ENCODE data around the gene CEP104.

CEP104 gene

DNA sequence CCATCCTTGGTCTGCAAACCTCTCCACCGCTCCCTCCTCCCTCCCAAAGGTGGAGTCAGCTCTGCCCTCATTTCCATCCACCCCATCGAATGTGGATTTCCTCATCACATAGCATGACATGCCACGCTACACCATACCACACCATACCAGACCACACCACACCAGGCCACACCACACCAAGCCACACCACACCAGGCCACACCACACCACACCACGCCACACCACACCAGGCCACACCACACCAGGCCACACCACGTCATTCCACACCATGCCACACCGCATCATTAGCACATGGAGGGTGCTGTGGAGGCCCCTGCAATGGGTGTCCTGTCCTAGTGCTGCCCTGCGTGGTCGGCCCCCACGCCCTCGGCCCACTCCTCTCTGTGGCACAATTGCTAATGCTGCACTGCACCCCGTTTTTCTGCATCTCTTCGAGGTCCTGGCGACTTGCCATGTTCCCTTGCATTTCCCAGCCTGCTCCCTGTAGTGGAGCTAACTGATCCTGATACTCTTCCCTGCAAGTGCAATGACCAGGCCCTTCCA lies 11.5 kb upstream of the CEP104 start:
- DNase-seq (ENCODE audit: low read depth) = no peak

DNA sequence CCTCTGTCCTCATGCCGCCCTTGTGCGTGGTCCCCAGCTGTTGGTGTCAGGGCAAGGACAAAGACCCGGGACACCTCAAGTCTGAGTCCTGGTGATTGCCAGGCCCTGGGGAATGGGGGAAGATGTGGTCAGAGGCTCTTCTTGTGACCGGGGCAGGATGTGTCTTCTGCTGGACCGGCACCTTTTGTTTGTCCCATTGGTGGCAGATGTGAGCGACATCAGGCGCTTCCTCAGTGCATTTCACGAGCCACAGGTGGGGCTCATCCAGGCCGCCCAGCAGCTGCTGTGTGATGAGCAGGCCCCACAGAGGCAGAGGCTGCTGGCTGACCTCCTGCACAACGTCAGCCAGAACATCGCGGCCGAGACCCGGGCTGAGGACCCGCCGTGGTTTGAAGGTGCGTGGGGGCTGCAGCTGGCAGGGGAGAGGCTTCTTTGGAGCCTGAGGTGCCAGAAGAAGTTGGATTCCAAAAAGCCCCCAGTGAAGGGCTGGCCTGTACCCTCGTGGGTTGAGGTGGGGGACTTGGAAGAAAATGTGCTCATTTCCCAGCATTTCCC lies 8.7 kb upstream of the CEP104 start:
- no peak for DNase-seq (ENCODE audit: low read depth)

DNA sequence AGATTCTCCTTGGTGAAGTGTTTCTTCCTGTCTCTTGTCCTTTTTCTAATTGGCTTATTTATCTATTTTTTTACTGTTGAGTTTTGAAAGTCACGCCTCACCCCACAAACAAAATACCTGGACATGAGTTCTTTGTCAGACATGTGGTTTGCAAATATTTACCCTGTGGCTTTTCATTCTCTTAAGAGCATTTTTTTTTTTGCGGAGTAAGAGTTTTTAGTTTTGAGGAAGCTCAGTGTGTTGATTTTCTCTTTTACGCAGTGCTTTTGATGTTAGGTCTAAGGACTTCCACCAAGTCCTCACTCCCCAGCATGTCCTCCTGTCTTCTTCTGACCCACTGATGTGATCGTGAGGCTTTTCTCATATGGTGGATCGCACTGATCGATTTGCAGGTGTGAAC lies 7.9 kb upstream of the CEP104 start:
- no peak for DNase-seq (ENCODE audit: low read depth)

DNA sequence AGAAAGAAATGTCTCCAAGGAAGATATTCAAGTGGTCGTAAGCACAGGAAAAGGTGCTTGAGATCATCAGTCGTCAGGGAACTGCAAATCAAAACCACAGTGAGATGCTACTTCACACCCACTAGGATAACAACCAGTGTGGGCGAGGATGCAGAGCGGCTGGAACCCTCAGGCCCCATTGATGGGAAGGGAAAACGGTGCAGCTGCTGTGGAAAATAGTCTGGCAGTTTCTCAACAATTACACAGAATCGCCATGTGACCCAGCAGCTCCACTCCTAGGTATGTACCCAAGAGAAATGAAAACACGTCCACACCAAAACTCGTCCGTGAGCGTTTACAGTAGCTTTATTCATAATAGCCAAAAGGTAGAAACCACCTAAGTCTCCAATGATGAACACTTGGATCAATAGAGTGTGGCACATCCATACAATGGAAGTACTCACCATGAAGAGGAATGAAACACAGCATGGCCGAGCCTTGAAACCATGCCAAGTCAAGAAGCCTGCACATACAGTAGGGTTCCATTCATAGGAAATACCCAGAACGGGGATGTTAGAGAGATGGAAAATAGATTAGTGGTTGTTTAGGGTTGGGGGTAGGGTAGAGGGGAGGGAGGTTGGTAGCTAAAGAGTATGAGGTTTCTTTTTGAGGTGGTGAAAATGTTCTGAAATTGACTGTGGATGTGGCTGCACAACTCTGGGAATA lies 6.4 kb upstream of the CEP104 start:
- DNase-seq (ENCODE audit: low read depth) = no peak

DNA sequence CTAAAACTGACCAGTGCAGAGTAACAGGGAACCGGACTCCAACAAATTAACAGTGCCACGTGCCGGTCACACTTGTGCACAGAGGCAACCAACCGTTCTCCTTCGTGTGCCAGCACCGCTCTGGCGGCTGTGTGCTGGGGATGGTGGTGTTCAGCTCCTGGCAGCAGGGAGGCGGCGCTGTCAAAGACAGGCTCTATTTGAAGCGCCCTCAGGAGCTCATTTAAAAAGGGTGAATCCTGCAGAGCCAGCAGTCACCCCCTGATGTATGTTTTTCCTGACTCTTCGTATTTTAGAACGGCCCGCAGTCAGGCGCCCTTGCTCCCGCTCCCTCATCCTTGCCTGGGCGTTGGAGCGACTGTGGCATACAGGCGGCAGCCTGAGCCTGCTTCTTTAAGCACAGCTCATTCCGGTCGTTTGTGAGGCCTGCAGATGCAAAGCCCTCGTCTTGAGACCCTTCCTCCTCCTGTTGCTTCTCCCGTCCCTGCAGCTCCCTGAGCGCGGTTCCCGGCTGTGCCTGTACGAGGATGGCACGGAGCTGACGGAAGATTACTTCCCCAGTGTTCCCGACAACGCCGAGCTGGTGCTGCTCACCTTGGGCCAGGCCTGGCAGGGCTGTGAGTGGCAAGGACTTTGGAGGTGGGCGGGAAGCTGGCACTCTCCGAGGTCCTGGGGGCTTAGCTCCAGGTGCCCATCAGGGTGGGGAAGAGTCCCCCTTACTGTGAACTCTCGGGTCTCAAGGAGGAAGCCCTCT lies 1.4 kb upstream of the CEP104 start:
- no peak for DNase-seq (ENCODE audit: low read depth)

DNA sequence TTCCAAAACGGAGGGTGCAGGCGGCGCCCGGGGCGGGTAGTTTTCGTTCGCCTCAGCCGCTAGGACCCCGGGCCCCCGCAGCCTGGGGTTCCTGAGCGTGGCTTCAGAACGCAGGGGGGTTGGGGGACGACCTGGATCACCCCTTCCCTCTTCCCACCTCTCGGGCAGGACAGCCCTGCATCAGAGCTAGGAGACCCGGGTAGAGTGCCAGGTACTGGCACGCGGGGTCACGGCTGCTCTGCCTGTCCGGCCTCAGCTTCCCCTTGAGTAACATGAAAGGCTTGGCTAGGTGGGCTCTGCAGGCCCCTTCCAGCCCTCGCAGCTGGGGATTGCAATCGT lies 749 bp upstream of the CEP104 start:
- no peak for DNase-seq (ENCODE audit: low read depth)

DNA sequence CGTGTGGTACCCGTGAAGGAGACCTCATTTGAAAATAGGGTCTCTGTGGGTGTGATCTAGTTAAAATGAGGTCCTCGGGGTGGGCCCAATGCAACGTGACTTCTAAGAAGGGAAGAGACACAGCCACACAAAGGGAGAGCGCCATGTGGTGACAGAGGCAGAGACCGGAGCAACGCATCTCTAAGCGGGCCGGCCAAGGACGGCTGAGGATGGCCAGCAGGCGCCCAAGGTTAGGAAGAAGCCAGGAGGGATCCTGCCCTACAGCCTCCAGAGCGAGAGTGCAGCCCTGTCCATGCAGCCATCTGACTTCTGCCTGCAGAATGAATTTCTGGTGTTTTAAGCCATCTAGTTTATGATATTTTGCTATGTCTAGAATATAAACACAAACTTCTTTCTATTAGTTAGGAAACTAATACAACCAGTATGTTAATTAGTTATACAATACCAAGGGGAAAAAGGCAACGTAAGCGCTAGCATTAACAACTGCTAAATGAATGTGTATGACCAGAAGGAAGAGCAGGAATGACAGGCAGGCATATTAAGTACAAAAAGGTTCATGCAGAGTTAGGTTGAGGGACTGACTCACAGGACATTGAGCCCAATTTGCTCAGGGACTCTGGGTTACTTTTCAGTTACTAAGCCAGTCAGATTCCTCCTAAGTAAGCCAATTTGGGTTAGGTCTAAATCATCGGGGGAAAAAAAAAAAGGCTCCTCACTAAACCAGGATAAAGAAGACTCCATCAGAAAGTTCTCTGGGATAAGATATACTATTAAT lies 4.1 kb downstream of the CEP104 start:
- DNase-seq (ENCODE audit: low read depth) = no peak

DNA sequence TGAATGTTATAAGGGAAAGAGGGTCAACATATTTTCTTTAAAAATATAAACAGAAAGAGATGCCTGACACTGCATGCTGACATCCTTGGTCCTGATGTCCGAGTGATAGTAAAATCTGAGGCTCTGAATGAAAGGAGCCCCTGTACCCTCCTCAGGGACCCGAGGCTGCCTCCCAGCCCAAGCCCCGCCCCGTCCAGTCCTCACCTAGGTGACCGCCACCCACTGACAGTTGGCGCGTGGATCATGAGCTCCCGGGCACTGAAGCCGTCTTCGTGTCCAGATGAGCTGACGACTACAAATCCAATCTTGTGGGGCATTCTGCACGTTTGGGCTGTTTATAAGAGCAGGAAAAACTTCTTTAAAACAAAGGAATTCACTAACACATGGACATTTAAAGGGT lies 4.9 kb downstream of the CEP104 start:
- DNase-seq (ENCODE audit: low read depth) = no peak

DNA sequence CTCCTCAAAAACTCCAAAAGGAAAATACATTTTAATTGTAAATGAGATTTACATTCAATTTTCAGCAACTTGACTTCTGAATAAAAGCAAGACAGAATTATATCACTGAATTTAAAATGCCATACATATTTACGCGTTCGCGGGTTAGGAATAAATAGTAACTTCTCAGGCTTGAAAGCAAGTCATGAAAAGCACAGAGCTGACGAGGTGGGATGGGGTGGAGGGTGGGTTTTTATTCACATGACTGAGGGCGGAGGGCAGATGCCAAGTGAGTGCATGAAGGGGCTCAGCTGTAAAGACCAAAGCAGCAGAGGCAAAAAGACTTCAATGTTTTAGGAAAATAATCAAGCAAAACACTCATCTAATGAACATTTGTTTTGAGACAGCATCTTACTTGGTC lies 5.7 kb downstream of the CEP104 start:
- no peak for DNase-seq (ENCODE audit: low read depth)

DNA sequence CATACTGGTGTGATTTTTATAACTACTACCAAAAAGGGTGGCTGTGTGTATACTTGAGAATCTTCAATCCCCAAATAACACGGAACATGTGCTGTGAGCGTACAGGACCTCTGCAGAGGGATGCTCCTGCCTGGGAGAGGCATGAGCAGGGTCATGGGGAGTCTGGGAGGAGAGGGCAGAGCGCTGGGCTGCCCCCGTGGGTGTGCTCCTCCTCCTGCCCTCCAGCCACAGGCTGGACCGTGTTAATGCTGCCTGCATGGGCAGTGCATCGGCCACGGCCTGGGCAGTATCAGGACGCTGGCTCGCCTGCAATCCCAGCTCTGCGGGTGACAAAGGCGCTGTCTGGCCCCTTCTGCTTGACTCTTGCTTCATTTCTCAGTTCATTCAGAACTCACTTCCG lies 6.2 kb downstream of the CEP104 start:
- DNase-seq (ENCODE audit: low read depth) = no peak

DNA sequence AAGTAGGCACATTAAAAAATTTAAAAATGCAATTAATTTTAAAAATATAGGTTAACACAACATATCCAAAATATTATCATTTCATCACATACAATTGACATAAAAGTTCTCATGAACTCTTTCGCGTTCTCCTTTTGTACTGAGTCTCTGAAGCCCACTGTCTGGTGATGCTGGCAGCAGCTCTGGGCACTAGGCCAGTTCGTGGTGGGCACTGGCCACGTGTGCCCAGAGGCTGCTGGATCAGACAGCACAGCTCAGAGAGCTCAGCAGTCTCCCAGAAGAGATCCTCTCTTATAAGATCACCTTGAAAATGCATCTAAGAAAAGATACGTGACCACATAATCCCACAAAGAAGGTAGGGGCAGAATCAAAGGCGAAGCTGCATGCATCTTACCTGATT lies 9.9 kb downstream of the CEP104 start:
- no peak for DNase-seq (ENCODE audit: low read depth)

DNA sequence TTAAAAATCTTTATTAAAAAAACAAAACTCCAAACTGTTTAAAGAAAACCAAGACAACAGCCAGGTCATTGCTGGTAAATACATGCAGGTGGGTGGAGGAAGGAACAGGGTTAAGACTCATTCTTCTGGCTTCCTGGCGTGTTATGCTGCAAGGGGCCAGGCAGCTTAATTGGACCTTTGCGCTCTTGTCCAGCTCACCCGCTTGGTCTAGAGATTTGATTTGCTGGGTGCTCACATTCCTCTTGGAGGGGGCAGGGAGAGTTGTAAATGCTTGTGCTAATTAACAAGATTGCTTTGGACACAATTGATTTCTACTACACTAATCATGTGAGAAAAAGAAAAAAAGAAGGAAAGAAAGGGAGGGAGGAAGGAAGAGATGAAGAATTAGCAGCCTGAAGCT lies 10.5 kb downstream of the CEP104 start:
- DNase-seq (ENCODE audit: low read depth) = no peak

DNA sequence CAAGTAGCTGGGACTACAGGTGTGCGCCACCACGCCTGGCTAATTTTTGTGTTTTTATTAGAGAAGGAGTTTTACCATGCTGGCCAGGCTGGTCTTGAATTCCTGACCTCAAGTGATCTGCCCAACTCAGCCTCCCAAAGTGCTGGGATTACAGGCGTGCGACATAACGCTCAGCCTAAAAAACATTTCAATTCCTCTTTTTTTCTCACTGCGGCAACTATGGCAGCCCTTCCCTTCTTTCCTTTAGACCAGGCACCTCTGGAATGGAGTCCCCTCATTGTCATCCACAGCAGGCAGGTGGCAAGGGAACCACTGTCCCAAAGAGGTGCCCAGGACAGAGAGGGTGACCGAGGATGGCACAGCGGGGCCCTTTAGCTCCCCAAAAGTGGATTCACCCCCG lies 14.1 kb downstream of the CEP104 start:
- DNase-seq (ENCODE audit: low read depth) = no peak

DNA sequence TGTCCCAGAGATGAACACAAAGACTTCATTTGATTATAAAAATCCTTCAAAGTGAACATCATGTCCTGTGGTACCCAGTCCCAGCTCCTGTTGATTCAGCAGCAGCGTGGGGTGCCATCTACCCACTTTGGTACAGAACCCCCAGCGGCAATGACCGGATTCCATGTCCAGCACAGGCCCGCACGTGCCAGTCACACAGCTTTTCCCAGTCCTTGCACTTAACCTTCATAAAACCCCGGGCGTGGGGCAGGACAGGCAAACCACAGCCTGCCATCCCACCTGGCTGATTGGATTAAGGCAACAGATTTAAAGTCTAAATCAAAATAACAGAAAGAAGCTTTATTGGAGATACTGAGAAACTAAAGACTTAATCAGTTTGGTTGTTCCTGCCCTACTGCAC lies 15.5 kb downstream of the CEP104 start:
- DNase-seq (ENCODE audit: low read depth) = no peak

DNA sequence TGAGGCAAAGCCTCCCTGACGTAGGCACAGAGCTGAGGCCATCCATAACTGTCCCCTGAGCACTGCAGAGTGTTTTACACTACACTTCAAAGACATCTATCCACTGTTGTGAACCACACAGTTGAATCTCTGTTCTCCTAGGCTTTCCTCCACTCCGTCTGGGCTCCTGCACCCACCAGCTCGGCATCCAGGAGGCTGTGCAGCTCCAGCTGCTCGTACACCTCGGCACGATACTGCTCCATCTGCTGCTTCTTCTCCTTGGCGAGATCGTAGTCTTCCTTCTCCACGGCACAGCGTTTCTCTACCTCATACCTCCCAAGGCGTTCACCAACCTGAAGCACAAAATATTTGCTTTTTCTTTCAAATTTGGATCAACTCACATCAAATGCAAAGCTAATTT lies 18.2 kb downstream of the CEP104 start:
- DNase-seq (ENCODE audit: low read depth) = no peak

DNA sequence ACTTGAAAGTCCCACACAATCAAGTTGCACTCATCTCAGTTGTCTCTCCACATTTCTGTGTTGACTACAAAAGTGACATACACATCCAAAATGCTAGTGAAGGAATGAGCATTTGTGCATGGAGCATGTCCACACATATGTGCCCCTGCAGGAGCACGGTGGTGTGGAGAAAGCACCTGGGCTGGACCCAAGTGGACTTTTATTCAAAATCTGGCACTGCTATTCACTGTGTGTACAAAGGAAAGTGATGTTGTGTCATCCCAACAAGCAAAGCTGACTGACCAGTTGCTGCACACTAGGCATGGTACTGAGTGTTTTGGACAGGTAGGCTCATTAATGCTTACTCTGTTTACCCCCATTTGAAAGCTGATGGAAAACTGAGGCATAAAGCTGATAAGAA lies 19.3 kb downstream of the CEP104 start:
- DNase-seq (ENCODE audit: low read depth) = no peak

DNA sequence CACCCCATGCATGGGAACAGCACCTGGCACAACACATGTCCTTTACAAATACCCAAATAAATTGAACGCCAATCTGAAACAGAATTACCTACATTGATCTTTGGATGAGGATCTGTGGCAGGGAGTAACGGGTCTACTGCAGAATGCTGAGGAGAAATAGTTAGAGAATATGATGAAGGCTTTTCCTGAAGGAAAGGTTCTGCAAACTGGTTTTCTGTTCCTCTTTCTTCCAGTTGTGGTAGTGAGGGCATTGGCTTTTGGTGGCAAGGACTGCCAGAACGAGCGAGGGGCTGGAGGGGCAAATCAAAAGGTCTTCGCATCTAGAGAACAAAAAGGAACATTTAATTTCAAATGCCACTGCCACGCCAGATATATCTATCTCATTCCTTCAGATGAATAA lies 19.8 kb downstream of the CEP104 start:
- no peak for DNase-seq (ENCODE audit: low read depth)

DNA sequence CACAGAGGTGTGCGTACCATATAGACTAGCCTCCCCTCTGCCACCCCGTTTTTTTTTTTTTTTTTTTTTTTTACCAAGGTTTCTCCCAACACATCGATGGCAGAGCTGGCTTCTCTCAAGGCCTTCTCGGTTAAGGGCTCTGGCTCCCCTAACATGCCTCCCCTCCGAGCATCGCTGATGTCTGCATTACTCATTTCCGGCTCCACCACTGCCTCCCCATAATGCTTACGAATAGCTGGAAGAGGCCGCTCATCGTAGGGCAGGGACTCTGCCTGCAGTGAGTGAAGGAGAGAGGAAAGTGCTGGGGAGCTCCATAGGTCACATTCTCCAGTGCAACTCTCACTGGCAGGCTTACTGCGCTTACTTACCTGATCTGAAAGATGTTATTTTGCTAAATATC lies 20.6 kb downstream of the CEP104 start:
- DNase-seq (ENCODE audit: low read depth) = no peak

DNA sequence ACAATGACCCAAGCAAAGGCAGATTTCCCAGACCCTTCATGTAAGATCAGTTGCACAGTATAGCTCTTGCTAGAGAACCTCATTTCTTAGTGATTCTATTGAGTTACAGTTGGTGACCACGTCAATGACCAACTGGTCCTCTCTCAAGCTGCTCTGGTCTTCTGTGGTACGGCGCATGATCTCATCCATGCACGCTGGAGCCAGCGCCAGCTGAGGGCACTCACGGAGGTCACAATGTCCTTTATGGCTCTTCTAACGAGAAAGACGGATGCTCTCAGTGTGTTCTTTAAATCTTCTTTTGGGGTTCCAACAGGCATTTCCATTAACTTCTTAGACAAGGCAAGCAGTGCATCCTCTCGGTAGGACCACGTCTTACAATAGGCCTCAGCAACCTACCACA lies 22.3 kb downstream of the CEP104 start:
- no peak for DNase-seq (ENCODE audit: low read depth)

DNA sequence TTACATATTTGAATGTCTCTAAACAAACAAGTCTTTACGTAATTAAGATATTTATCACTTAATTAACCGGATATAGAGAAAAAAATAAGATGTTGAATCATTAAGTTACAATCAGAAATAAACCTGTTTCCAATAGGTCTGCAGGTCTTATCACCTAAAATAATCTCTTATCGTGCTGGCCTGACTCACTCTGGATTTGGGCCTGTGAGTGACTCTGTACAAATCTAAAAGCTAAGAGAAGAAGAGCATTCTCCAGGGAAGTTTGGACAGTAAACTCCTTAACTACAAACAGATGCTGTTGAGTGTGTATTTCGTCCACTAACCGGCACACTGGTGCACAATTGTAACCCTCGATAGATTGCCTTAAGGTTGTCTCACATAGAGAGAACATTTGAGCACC lies 25.3 kb downstream of the CEP104 start:
- no peak for DNase-seq (ENCODE audit: low read depth)

DNA sequence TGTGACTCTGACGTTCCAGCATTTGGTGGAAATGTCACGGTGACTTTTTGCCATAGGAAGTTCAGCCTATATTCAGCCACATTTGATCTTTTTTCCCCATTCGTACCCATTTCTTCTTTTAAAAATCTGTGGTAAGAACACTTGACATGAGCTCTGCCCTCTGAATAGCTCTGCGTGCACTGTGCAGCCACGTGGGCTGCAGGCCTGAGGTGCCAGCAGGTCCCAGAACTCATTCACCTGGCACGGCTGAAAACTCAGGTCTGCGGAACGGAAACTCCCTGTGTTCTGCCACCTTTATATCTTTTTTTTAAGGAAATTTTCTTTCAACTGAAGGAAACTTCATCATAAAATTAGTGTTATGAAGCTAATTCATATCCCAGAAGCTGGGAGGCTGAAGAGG lies 28.6 kb downstream of the CEP104 start:
- DNase-seq (ENCODE audit: low read depth) = no peak

DNA sequence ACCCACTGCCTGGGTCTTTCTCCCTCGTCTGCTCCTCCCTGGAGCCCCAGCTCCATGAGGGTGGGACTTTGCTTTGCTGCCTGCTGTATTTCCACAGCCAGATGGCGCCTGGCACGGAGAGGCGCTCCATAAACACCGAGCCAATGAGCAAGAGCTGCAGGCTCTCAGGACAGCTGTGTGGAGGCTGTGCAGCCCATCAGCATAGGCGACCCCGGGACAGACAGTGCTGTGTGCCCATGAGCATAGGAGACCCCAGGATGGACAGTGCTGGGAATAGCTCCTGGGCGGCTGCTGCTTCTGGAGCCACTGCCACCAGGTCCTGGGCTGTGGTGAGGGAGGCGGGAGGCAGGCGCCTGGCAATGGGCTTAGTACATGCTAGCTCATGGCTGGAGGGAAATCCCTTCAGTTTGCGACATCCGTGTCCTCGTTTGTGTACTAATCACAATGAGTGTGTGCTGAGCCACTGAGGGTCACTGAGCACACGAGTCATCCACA lies 29.2 kb downstream of the CEP104 start:
- no peak for DNase-seq (ENCODE audit: low read depth)

DNA sequence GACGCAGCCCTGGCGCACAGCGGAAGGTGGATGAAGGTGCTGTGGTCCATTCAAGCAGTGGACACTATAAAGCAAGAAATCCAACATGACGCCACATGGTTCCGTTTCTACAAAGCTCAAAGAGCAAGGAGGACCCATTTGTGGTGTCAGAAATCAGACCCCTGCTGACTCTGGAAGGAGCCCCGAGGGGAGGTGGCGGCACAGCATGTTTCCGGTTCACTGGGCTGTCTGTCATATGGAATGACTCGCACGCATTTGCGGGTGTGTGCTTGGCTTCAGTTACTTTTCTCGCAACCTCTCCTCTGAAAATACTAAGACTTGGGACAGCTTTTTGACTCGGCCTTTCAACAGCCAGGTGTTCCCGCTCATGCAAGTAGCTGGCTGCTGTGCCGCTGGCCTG lies 31.7 kb downstream of the CEP104 start:
- no peak for DNase-seq (ENCODE audit: low read depth)
